HG03039 (cell line): Measurements from ENCODE around the gene RPL12.
"Not testable (repeated sequence)": the region's sequence is repeated elsewhere in the genome, so short reads cannot be mapped to it uniquely, and the experiment has no call there.

Experiments
- ATAC-seq: cut with Tn5 transposase; IDR thresholded peaks from one replicate; pipeline ENCODE4 v1.9.1; 2021; ENCODE audit warnings: mild to moderate bottlenecking, moderate library complexity; ENCODE audit not compliant: unreplicated experiment

The RPL12 gene

DNA sequence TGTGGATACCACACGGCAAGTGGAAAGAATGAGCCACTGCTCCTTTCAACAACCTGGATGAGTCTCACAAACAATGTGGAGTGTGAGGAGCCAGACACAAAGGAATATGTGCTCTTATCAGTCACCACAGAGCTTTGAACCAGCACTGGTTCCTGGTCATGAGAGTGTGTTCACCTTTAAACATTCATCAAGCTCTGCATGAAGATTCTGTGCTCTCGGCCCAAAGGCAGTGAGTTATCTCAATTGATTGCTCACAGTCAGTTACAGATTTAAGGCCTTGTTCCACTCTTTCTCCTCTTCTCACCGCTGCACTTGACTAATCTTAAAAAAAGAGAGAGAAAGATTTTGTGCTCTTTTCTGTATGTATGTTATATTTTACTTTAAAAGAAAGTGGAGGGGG lies 19.5 kb upstream of the RPL12 start:
- no peak for ATAC-seq

DNA sequence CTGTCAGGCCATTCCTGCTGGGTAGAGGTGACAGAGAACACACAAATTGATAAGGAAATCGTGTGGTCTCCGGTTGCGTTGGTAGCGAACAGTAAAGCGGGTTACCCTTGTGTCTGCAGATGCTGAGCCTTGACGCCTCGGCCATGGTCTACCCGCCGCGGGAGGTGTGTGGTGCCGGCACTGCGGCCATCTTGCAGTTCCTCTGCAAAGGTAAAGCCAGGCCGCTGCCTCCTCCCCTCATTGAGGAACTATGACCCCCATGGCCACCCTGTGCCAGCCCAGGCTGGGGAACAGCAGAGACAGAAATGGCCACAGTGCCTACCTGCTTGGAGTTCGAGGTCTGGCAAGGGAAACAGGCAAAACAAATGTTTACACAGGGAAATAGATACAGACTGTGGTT lies 16.4 kb upstream of the RPL12 start:
- ATAC-seq = no peak

DNA sequence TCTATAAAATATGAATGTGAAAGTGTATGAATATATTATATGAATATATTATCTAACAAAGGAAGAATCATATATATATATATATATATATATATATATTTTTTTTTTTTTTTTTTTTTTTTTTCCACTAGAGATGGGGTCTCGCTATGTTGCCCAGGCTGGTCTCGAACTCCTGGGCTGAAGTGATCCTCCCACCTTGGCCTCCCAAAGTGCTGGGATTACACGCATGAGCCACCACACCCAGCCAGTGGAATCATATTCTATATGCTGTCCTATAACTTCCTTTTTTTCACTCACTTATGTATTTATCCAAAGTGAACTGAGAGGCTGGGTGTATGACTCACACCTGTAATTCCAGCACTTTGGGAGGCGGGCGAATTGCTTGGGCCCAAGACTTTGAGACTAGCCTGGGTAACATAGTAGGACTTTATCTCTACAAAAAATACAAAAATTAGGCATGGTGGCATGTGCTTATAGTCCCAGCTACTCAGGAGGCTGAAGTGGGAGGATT lies 15.3 kb upstream of the RPL12 start:
- not testable (repeated sequence) for ATAC-seq

DNA sequence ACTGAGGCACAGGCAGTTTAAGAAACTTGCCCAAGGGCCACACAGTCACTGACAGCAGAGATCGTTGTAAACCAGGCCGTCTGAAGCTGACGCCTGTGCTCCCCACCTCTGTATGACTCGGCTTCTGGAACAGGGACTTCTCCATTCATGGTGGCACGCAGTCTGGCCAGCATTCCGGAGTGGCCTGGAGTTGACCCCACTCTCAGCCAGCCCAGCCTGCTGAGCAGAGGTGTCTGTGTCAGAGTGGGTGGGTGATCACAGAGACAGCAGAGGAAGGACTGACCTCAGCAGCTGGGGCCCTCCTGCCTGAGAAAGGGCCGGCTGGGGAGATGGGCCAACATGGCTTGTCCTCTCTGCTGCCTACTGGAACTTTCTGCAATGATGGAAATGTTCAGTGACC lies 12.7 kb upstream of the RPL12 start:
- no peak for ATAC-seq

DNA sequence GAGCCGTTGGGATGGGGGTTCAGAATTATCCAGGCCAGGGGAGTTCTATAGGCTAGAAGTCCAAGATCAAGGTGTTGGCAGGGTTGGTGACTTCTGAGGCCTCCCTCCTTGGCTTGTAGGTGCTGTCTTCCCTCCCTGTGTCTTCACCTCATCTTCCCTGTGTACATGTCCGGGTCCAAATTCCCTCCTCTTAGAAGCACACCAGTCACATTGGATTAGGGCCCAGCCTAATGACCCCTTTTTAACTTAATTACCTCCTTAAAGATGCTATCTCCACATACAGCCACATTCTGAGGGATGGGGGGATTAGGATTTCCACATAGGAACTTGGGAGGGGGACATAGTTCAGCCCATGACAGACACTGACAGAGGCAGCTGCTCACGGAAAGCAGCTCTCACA lies 12.2 kb upstream of the RPL12 start:
- ATAC-seq = no peak

DNA sequence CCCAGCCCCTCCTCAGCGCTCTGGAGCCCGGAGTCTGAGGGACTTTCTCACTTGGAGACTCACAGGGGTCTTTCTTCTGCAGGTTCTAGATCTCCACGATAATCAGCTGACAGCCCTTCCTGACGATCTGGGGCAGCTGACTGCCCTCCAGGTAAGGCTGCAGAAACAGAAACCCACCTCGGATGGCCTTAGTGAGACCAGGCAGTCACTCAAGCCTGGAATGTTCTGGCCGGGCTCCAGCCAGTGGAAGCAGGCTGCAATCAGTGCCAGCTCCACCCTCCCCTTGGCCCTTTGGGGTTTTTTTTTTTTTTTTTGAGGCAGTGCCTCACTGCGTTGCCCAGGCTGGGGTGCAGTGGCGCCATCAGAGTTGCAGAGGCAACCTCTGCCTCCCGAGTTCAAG lies 7.7 kb upstream of the RPL12 start:
- ATAC-seq = no peak

DNA sequence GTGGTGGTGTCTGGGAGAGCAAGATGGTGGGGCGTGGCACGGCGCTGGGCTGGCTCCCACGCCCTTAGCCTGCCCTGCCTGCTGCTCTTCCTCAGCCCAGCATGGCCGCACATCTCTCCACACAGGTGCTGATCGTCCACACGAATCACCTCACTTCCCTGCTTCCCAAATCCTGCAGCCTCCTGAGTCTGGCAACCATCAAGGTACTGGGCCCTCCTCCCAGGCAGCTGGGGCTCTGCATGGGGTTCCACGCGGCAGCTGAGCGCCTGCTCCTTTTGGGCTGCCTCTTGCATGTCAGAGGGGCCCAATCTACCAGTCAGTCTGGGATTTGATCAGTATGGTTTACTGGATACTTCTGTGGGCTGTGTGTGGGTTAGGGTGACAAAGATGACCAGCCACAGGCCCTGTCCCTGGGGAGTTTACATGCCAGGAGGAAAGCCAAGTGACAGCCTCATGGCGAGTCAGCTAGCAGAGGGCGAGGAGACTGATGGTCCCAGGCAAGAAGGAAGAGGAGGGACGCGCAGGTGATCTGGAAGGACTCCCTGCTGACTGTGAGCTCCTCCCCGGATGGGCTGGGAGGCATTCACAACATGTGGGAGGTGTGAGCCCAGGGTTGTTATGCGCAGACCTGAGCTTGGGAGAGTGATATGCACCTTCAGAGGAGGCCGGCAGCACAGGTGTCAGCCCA lies 6.1 kb upstream of the RPL12 start:
- ATAC-seq = no peak

DNA sequence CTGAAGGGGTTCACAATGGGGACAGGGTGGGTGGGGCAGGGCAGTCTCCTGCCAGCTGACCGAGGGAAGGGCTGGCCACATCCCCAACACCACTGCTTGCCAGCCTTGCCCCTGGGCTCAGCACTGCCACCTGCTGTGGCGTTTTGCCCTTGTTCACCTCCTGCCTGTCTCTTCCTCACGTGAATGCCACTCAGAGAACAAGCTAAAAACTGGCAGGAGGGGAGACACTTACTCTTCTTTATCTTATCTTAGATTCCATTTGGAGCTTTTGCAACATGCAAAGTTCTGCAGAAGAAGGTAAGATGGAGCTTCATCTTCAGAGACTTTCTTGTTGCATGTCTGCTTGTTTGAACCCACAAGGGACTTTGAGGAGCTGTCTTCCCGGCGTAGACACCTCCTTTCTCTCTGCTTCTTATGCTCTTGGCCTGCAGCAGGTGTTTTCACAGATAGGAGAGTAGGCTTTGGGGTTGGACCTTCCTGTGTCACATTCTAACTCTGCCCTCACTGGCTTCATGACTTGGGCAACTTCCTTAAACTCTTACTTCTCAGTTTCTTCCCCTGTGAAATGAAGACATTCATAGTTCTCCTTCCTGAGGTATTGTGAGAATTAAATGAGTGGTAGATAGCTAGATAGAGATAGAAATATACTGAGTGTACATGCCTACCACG lies 4.3 kb upstream of the RPL12 start:
- no peak for ATAC-seq

DNA sequence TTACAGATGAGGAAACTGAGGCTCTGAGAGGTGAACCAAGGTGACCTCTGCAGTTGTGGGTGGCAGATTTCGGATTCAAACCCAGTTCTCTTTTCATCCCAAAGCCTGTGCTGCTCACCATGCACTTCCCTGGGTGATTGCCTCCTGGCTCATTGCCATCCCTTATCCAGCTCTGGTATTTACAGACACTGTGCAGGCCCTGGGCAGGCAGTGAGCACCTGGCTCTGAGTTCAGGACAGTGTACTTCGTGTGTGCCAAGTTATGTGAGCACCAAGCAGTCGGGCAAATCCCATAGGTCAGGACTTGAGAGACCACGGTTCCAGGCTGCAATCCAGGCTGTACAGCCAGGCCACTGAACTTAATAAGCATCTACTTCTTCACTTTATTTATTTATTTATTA lies 1.5 kb upstream of the RPL12 start:
- no peak for ATAC-seq

DNA sequence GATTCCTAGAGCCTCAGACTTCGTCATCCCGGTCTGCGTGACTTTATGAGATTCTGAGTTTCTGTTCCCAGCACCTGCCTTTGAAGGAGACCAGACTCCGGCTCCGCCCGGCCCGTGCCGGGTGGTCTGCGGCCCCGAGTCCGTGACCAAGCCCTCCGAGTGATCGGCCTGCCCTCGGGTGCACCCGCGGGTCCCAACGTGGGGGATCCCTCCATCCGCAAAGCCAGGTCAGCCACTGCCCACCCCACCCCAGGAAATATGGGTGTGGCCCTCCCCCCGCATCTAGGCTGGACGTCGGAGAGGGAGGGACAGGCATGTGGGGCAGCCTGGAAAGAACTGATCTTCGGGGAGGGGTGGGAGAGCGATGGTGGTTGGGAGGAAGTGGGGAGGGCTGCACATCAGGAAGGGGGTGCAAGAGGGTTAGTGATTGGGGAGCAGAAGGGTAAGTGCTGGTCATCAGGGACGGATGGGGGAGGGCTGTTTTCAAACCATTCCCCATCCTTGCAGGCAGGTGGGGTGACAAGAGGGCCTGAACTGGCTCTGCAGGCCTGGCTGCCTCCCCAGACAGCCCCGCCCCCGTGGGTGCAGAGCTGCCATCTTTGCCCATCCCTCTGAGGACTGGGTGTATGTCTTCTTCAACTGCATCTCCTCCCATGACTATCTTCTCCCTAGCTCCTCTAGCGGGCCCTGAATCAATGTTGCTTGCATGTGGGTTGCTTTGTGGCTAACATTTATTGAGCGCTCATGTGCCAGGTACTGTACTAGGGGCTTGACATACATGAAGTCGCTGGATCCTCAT lies 851 bp upstream of the RPL12 start:
- no peak for ATAC-seq

DNA sequence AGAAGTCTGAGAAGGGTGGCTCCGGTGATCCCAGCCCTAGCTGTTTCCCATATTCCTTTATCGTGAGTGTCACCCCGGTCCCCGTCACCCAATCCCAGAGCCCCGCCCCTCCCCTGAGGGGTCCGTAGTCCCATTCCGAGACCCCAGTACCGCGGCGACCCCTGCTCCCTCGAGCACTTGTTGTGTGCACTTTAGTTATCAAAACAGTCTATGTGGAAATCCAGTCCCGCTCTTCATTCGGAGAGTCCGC lies 327 bp upstream of the RPL12 start:
- ATAC-seq = peak; percentile 14

DNA sequence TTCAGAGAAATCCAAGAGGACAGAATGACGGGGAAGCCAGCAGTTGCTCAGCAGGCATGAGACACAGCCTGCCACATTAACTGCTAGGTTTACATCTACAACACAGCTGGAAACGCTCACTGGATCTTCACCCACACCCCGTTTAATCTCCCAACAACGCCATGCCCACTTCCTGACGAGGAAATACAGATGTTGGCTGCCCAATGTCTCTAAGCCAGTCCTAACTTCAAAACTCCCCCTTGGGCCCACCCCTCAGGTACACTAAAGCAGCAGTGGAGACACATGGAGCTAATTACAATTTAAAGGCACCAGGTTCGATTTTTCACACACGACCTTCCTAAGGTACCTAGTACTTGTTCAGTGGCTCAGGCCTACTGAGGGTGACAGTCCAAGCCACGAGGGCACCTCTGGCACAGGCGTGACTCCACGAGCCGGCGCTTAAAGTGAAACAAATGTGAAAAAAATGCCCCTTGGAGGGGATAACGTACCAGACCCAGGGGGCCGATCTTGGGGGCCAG lies 904 bp downstream of the RPL12 start:
- peak; percentile 5 for ATAC-seq

DNA sequence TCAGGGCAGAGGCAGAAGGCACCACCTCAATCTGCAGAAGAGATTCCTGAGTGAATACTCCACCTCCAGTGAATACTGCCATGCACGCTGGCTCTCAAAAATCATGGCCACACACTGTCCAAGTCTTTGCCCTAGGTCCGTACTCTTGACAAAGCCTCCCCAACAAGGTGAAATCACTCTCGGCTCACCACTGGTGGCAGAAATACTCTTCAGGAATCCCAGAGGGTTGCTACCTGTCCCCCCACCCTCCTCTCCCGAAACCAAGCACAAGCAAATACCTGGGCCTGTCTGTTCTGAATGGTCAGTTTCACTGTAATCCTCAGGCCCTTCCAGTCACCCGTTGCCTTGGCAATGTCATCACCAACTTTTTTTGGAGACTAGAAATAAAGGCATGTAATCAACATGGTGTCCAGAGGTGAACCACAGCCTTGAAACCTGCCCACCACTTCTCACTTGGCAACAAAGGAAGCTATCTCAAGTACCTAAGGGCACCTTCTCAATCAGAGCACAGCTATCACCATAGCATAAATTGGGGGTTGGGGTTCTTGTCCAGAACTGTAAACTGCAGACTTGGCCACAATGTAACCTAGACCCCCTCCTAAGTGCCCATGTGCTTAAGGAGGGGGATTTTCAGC lies 1.8 kb downstream of the RPL12 start:
- no peak for ATAC-seq

DNA sequence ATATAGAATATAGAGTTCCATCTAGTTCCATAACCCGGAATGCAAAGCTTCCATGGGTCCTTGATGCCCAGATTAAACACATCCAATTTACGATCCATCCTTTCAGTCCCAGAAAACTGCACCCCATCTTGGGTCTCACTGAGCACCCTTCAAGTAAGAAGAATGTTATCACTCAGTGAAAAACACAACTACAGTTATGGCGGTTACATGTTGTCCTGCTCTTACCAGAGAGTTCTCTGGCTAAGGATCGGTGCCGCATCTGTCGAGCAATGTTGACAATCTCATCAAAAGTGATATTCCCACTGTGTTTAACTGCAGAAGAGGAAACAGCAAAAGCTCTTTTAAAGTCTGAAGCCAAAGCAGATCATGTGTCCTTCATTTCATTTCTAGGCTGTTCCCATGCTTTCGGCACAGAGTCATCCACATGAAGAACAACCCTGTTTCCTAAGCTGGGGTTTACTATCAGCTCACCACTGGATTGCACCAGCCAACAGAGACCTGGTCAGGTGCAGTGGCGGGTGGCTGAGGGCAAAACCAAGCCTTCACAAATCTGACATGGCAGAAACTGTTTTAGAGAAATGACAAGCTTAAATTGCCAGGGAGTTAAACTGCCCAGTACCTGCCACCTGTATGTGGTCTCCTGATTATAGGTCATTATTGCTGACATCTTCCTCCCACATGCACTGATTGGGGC lies 2.9 kb downstream of the RPL12 start:
- no peak for ATAC-seq

DNA sequence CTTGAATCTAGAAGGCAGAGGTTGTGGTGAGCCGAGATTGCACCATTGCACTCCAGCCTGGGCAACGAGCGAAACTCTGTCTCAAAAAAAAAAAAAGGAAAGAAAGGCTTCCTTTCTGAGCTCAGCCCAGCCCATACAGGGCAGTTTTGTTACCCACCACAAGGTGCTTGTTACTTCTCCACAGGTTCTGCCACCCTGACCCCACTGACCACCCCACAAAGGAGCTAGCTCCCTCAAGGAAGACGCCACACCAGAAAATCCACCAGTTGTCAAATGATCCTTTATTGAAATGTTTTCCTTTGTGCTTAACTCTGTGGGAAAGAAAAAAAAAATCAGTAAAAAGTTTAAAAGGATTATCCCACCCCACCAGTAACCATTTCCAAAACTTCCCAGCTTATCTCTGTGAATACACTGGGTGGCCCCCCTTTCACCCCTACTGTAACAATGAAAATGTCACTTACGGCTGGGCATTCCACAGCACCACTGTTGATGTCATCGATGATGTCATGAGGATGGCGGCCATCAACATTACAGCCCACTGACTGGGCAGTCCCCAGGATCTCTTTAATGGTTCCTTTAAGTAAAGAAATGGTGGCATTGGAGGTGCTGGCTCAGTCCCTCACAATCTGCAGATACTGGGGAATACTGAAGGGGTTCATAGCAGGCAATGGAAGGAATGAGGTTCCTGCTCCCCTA lies 3.6 kb downstream of the RPL12 start:
- no peak for ATAC-seq

DNA sequence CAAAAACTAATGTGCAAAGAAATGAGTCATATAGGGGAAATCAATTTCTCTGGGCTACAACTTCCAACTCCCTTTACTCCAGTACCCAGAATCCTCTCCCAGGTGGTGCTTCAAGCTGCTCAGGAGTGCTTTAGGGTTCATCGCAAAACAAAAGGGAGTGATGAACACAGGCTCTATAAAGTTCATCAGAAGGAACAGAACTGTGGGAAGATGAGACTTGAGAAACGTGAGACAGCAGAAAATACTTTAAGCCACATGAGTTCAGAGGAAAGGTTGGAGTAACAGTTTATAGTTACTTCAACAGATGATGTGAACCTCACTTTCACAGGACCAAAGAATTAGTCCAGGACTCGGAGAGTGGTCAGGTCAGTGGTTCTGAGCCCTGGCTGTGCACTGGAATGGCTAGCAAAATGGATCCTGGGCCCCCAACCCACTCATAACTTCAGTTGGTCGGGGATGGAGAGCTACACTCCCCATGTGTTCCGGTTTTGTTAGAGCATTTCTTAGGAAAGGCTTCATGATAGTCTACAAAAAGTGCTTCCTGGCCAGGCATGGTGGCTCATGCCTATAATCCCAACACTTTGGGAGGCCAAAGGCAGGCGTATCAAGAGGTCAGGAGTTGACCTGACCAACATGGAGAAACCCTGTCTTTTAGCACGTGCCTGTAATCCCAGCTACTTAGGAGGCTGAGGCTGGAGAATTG lies 4.3 kb downstream of the RPL12 start:
- no peak for ATAC-seq

DNA sequence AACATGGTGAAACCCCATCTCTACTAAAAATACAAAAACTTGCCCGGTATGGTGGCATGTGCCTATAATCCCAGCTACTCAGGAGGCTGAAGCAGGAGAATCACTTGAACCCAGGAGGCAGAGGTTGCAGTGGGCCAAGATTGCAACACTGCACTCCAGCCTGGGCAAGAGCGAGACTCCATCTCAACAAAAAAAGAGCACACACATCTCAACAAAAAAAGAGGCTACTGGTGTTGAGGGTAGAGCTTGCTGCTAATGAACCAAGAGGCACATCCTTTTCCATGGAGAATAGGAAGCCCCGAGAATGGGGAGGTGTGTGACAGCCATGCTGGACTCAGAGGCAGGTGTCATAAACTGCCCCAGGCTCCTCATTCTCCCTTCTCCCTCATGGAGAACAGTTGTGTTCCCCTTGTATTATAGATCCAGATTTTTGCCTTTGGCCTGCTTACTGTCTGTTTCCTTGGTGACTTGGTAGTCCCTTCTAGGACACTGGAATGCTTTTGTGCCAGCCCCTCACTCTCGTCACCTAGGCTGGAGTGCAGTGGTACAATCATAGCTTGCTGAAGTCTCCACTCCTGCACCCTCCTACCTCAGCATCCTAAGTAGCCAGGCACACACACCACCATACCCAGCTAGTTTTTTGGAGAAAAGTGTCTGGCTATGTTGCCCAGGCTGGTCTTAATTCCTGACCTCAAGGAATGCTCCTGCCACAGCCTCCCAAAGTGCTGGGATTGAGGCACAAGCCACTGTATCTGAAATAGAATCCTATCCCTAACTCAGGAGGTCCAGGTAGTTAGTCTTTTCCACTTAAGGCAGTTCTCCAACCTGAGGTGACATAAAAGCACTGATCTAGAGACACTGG lies 5.1 kb downstream of the RPL12 start:
- no peak for ATAC-seq

DNA sequence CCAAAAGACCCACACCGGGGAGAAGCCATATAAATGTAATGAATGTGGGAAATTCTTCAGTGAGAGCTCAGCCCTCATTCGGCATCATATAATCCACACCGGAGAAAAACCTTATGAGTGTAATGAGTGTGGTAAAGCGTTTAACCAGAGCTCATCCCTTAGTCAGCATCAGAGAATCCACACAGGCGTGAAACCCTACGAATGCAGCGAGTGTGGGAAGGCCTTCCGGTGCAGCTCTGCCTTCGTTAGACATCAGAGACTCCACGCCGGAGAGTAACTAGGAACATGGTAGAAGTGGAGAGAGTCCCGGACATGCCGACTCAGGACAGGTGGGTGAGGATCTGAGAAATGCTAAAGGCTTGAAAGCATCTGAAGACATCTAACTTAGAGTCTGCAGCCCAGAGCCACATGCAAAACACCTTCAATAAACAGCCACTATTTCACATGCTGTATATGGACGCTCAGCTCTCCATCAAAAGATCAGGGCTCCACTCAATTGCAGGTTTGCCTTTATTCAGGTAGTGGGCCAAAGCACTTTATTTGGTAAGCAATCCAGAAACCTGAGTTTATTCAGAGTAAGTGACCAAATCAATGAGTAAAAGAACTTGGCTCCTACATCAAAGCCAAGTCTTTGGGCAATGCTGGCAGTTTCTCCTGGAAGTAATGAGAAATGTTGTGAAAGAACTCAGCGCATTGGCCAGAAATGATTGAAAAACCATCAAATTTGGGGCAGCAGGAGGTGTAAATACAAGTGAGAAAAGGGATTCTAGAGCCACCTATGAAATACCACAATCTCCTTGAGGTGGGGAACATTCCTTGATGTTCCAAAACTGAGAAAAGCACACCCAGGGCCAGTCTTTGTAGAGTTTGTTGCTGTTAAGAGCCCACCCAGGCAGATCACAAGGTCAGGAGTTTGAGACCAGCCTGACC lies 6.0 kb downstream of the RPL12 start:
- no peak for ATAC-seq
